ENCODE results near the gene OR2G6.
"Not testable (repeated sequence)": the region's sequence is repeated elsewhere in the genome, so short reads cannot be mapped to it uniquely, and the experiment has no call there.

Gene OR2G6
- 0 reads per million in 3 experiments for total RNA-seq

DNA sequence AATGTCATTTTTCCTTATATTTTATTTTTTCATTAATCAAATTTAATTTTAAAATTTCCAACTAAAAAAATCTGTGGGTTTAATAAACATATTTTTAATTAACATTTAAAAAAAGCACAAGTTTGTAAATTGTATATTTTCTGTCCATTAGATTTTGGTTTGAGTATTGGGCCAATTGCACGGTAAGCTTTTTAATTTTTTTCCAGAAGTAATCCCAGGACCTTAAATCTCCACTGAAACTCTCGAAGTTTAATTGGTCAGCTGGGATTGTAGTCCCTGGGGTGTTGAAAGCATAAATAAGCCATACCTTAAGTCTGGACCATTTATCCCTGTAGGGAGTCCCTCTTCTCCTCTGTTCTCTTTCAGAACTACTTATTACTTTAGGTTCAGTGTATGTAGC is at the start of gene OR2G6:
Gene OR2G6, plus strand, starts transcription at position 301 of the 400 bp plus-strand sequence. CDS start 13,574 bp downstream, outside the sequence.
- DNase-seq = not testable (repeated sequence)

DNA sequence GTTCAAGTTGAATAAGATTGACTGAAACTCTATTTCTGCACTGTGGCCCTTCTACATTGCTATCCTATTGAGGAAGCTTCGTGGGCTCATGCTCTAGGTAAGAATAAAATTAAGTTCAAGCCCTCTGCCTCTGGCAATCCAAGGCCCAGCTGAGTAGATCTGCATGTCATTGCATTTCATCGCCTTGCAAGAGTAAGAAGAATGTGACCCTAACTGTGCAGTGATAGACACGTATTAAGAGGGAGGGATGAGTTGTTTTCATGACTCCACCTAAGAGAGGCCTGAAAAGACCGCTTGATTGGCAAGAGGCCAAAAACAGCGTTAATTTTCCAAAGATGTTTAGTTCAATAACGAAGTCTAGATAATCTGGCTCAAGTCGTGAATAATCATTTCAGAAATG is 48.8 kb upstream of the OR2G6 start:
- DNase-seq = not testable (repeated sequence)

DNA sequence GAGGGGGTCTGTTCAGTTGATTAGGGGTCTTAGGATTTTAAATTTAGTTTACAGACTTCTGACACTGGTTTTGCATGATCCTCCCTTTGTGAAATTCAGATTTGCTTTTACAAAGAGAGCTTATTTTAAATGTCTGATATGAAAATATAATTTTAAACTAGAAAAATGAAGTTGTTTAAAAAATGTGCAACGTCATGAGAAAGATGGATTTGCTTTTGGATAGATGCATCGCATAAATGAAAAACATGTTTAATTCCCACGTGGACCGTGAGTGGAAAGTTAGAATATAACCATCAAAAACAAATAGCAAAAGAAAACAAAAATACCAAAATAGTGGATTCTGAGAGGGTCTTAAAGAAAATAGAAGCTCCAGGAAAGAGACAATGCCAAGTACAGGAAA is 36.7 kb upstream of the OR2G6 start:
- DNase-seq = no peak

DNA sequence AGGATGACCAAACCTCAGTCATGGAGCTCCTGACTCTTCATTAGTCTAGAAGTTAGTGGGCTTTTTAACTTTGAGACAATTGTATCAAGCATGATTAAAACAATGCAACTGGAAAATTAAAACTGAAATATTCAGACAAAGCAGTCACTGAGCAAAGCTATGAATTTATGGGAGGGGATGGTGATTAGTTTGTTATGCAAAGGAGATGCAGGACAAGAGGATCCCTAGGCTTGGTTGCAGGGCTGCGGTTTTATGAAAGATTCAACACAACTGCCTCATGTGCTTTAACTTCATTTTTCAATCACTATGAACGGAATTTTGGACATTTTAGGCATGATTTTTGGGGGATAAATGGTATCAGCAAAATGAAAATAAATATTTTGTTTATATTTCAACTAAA is 35.8 kb upstream of the OR2G6 start:
- not testable (repeated sequence) for DNase-seq

DNA sequence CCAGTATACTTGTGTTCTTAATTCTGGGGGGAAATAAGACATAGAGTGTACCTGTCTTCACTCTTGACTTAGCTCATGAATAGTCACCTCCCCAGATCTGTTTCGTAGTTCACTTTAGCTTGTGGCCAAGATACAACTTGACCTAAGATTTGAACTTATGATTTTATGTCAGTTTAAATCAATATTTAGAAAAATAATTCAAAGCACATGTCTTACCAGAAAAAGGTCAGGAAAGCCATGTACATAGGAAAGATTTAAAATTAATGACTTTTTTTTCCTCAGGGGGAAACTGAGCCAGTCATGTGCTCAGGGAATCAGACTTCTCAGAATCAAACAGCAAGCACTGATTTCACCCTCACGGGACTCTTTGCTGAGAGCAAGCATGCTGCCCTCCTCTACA is 34.8 kb upstream of the OR2G6 start, which contains the start of gene OR2T3:
Gene OR2T3, plus strand, starts transcription at position 301 of the 400 bp plus-strand sequence. Its CDS starts 0 bp downstream, at position 301.
- DNase-seq = not testable (repeated sequence)

DNA sequence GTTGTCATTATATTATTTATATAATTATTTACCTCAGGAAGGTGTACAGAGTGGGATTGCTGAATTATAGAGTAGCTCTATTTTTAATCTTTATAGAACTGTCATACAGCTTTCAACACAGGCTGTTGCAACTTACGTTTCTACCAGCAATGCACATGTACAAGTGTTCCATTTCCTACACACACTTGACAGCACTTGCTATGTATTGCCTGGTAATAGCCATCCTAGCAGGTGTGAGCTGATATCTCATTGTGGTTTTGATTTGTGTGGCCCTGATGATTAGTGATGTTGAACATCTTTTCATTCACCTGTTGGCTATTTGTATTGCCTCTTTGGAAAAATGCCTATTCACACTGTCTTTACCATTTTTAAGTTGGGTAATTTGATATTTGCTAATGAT is 32.2 kb upstream of the OR2G6 start:
- not testable (repeated sequence) for DNase-seq

DNA sequence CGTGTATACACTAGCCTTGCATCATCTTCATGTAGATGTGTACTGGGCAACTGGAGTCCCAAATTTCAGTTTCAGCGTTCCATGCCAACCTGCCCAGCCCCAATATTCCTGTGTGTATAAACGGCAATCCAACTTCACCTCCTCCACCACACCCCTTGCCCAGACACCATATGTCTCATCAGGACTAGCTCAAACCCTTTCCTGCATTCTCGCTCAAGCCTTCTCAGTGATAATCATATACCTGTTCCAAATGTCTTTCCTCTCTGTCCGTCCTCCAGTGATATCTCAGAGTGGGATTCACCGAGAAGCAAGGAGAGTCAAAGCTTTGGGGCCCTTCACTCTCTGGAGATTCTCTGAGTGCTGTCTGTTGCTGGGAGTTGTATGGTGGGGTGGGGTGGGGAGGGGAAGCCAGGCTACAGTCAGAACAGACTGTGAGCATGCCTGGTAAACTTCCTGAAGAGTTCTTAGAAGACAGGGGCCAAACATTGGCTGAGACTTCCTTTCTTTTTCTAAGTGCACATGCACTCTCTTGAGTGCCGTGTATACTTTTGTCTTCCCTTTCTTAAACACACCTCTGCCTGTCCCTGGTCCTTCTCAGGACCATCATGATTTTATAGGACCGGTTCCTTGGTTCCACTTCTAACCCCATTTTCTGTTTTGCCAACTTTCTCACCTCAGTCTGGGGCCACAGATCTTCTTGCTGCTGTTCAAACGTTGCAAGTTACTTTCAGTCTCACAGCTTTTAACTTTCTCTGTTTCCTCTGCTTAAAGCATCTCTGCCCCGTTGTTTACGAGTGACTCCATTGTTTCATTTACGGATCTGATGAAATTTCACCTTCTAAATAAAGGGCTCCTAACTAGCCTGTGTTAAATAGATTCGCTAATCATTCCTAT is 25.9 kb upstream of the OR2G6 start:
- peak; percentile 37 for DNase-seq

DNA sequence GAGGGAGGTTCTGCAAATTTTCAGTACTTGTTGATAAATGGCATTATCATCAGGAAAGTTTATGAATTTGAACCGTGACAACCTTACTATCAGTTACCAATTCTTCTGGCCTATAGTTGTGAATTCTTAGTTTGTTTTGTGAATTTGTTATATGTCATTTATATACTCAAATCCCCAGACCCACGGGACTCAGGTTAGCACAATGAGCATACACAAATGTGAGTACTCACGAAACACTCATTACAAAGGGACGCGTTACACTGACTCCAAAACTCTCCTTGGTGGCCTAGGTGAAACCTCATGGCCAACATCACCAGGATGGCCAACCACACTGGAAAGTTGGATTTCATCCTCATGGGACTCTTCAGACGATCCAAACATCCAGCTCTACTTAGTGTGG is 19.6 kb upstream of the OR2G6 start, which contains the start of gene OR2T5:
Gene OR2T5, plus strand, starts transcription at position 301 of the 400 bp plus-strand sequence. Its CDS starts 0 bp downstream, at position 301.
- not testable (repeated sequence) for DNase-seq

DNA sequence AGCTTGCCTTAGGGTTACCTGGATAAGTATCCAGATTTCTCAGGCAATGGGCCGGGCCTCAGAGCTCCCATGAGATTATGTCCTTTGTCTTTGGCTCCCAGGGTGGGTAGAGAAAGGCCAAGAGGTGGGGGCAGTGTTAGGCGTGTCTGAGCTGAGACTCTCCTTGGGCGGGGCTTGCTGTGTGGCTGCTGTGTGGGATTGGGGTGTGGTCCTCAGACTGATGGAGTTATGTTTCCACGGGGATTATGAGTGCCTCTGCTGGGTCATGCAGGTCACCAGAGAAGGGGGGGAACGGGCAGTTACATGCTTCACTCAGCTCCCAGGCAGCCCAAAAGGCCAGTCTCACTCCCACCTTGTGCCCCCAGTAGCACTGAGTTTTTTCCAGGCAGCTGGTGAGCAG is 11.2 kb upstream of the OR2G6 start:
- not testable (repeated sequence) for DNase-seq

DNA sequence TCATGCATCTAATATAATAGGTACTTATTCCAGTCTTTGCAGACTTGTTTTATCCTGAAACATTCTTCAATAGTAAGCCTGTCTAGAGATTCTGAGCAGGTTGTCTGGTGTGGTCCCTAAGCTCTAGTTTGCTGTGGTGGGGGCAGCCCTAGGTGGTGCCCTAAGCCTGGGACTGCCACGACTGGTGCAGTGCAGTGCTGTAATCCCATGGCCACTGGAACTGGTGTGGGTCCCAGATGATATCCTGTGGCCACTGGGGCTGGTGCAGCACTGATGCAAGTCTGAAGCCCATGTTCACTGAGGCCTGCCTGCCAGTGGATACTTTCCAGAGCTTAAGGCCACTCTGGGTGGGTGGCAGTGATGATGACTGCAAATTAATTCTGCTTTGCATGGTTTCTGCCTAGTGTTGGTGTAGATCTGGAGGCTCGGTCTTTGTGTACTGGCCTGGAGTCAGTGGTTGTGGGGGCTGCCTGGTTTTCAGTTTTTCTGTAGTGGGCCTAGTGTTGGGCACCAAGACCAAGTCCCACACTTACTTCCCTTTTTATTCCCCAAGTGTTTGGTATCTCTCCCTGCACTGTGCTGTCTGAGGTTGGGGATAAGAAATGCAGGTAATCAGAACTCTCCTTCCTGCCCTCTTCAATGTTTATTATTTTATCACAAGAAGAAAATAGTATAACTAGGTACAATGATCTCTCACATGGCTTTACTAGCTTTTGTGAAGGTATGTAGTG is 7.4 kb upstream of the OR2G6 start:
- not testable (repeated sequence) for DNase-seq

DNA sequence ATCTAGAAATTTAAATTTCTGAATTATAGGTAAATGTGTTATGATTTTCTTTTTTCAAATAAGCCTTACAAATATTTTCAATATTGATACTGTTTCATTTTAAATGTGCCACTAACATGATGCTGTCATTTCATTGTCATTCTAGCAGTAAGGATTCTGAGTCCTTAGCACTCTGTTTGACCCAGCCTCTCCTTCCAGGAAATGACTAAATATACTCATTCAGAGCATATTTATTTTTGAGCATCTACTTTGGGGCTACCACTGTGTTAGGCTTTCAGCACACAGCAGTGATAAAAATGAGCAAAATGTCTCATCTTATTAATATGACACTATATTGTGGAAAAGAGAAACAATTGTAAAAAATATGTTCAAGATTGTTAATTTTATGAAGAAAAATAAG is 2.3 kb downstream of the OR2G6 start:
- DNase-seq = not testable (repeated sequence)

DNA sequence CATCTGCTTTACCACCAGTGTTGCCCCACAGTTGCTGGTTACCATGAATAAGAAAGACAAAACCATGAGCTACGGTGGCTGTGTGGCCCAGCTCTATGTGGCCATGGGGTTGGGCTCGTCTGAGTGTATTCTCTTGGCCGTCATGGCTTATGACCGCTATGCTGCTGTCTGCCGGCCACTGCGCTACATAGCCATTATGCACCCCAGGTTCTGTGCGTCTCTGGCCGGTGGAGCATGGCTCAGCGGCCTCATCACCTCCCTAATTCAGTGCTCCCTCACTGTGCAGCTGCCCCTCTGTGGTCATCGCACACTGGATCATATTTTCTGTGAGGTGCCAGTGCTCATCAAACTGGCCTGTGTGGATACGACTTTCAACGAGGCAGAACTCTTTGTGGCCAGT is 14.0 kb downstream of the OR2G6 start:
- no peak for DNase-seq

DNA sequence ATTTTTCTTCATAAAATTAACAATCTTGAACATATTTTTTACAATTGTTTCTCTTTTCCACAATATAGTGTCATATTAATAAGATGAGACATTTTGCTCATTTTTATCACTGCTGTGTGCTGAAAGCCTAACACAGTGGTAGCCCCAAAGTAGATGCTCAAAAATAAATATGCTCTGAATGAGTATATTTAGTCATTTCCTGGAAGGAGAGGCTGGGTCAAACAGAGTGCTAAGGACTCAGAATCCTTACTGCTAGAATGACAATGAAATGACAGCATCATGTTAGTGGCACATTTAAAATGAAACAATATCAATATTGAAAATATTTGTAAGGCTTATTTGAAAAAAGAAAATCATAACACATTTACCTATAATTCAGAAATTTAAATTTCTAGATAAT is 29.6 kb downstream of the OR2G6 start:
- DNase-seq = not testable (repeated sequence)

DNA sequence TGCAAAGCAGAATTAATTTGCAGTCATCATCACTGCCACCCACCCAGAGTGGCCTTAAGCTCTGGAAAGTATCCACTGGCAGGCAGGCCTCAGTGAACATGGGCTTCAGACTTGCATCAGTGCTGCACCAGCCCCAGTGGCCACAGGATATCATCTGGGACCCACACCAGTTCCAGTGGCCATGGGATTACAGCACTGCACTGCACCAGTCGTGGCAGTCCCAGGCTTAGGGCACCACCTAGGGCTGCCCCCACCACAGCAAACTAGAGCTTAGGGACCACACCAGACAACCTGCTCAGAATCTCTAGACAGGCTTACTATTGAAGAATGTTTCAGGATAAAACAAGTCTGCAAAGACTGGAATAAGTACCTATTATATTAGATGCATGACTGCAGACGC is 39.5 kb downstream of the OR2G6 start:
- not testable (repeated sequence) for DNase-seq

DNA sequence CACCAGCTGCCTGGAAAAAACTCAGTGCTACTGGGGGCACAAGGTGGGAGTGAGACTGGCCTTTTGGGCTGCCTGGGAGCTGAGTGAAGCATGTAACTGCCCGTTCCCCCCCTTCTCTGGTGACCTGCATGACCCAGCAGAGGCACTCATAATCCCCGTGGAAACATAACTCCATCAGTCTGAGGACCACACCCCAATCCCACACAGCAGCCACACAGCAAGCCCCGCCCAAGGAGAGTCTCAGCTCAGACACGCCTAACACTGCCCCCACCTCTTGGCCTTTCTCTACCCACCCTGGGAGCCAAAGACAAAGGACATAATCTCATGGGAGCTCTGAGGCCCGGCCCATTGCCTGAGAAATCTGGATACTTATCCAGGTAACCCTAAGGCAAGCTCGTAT is 43.2 kb downstream of the OR2G6 start:
- DNase-seq = not testable (repeated sequence)

DNA sequence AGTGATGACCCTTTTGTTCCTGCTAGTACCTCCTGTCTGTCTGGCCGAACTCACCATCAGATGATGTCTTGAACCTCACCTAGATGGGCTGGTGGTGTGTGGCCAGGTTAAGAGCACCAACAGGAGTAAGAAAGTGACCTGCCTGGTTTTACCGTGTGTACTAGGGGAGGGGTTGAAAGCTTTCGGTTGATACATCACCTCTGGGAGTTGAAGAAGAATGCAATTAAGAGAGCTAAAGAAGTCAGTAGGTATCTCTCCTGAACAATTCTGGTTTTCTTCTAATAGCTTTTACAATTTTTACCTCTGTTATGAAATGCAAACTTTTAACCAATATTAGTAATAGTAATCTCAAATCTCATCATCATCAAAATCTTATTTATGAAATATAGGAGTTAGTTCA is 54.8 kb downstream of the OR2G6 start, which contains the start of gene OR2T29:
Gene OR2T29, minus strand, starts transcription at position 101 of the 400 bp plus-strand sequence. CDS start 3,281 bp downstream, outside the sequence.
- not testable (repeated sequence) for DNase-seq

DNA sequence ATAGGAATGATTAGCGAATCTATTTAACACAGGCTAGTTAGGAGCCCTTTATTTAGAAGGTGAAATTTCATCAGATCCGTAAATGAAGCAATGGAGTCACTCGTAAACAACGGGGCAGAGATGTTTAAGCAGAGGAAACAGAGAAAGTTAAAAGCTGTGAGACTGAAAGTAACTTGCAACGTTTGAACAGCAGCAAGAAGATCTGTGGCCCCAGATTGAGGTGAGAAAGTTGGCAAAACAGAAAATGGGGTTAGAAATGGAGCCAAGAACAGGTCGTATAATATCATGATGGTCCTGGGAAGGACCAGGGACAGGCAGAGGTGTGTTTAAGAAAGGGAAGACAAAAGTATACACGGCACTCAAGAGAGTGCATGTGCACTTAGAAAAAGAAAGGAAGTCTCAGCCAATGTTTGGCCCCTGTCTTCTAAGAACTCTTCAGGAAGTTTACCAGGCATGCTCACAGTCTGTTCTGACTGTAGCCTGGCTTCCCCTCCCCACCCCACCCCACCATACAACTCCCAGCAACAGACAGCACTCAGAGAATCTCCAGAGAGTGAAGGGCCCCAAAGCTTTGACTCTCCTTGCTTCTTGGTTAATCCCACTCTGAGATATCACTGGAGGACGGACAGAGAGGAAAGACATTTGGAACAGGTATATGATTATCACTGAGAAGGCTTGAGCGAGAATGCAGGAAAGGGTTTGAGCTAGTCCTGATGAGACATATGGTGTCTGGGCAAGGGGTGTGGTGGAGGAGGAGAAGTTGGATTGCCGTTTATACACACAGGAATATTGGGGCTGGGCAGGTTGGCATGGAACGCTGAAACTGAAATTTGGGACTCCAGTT is 57.9 kb downstream of the OR2G6 start:
- peak; percentile 33 for DNase-seq

DNA sequence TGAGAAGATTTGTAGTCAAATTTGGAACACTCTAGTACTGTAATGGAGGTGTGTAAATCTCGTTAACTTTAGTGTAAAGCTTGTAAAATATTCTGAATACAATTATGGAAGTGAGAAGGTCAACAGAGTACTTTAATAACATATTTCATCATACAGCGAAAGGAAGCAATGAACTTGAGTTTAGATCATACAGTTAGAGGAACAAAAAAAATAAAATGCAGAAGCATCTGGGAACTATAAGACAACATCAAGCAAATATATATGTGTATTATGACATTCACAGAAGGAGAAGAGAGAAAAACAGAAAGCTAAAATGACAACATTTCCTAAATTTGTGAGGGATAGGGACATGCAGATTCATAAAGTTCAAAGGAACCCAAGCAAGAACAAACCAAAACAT is 61.2 kb downstream of the OR2G6 start:
- not testable (repeated sequence) for DNase-seq

DNA sequence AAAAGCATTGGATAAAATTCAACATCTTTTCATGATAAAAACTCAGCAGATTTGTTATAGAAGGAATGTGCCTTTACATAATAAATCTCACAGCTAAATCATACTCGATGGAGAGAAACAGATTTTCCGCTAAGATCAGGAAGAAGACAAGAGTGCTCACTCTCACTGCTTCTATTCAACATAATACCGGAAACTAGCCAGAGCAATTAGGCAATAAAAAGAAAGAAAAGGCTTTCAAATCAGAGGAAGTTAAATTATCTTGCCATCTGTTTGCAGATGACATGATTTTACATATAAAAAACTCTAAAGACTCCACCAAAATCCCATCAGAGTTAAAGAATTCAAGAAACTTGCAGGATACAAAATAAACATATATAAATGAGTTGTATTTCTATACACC is 62.9 kb downstream of the OR2G6 start:
- not testable (repeated sequence) for DNase-seq

DNA sequence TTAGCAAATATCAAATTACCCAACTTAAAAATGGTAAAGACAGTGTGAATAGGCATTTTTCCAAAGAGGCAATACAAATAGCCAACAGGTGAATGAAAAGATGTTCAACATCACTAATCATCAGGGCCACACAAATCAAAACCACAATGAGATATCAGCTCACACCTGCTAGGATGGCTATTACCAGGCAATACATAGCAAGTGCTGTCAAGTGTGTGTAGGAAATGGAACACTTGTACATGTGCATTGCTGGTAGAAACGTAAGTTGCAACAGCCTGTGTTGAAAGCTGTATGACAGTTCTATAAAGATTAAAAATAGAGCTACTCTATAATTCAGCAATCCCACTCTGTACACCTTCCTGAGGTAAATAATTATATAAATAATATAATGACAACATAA is 64.2 kb downstream of the OR2G6 start:
- DNase-seq = not testable (repeated sequence)

DNA sequence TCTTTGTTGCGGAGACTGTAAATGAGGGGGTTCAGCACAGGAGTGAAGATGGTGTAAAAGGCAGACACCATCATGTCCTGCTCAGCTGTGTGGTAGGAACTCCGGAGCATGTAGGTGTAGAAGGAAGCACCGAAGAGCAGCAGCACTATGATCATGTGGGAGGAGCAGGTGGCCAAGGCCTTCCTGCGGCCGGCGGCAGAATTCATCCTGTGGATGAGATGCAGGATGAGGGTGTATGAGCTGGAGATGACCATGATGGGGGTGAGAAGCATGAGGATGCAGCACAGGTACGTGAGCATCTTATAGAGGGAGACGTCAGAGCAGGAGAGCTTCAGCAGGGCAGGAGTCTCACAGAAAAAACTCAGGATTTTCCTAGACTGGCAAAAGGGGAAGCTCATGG is 66.0 kb downstream of the OR2G6 start:
- DNase-seq = not testable (repeated sequence)

DNA sequence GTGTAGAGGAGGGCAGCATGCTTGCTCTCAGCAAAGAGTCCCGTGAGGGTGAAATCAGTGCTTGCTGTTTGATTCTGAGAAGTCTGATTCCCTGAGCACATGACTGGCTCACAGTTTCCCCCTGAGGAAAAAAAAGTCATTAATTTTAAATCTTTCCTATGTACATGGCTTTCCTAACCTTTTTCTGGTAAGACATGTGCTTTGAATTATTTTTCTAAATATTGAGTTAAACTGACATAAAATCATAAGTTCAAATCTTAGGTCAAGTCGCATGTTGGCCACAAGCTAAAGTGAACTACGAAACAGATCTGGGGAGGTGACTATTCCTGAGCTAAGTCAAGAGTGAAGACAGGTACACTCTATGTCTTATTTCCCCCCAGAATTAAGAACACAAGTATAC is 66.8 kb downstream of the OR2G6 start, which contains the start of gene OR2T34:
Gene OR2T34, minus strand, starts transcription at position 101 of the 400 bp plus-strand sequence. Its CDS starts 0 bp downstream, at position 101.
- DNase-seq = not testable (repeated sequence)
